B cell (primary cell): ENCODE data around the gene WIPI1. TPM values are rescaled to one million over a fixed set of nuclear protein-coding genes. Genes with fewer than 3 reads are reported as not detected.

Experiments
- ATAC-seq: fragments of 200-7000 bp; cut with Tn5 transposase; one replicate; pipeline ENCODE4 v1.10.0; 2021; ENCODE audit warnings: low read depth, mild to moderate bottlenecking, moderate number of reproducible peaks, moderate library complexity
- CTCF ChIA-PET: fragments of 350-600 bp; sonication (Branson Sonifier 250); formaldehyde crosslinking; loops from one replicate; lab custom pipeline; 2021; ENCODE audit warnings: antibody characterized with exemption, inconsistent platforms; lab: Charles Lee
- POLR2A ChIA-PET: fragments of 350-600 bp; sonication (Branson Sonifier 250); formaldehyde crosslinking; loops from one replicate; lab custom pipeline; 2021; ENCODE audit warnings: antibody characterized with exemption; lab: Charles Lee
- DNase-seq: peaks from one replicate; pipeline ENCODE4 v3.0.0; 2013
- H2AFZ ChIP-seq: 2 replicates; pipeline ENCODE4 v1.6.1; 2012; ENCODE audit warnings: mild to moderate bottlenecking, low read depth, low read length; ENCODE audit not compliant: insufficient read depth, poor library complexity, severe bottlenecking
- H3K27ac ChIP-seq, 2 donors: 1 replicate in 1 of 2; 2 replicates in 1 of 2; pipeline ENCODE4 v1.5.1; 2012 to 2013; ENCODE audit warnings: low read length in 2 of 2, mild to moderate bottlenecking in 2 of 2, moderate library complexity in 1 of 2
- H3K27me3 ChIP-seq, 4 experiments: fragments of 200-600 bp in 1 of 4; sonication (generic) in 1 of 4; replicated peaks in 1 of 4; 1 replicate in 2 of 4; 2 replicates in 2 of 4; pipeline versions ENCODE4 v1.6.1 to v1.7.0; 2013 to 2016; ENCODE audit warnings: low read length in 3 of 4, mild to moderate bottlenecking in 2 of 4, mixed read lengths in 1 of 4, moderate library complexity in 1 of 4; ENCODE audit not compliant: insufficient read depth in 4 of 4, control insufficient read depth in 3 of 4; ENCODE audit errors: control extremely low read depth in 1 of 4
- H3K36me3 ChIP-seq, 2 experiments: replicated peaks in 1 of 2; 1 replicate in 1 of 2; 2 replicates in 1 of 2; pipeline versions ENCODE4 v1.6.1 to v1.7.1; 2013; ENCODE audit warnings: low read length in 1 of 2; ENCODE audit not compliant: insufficient read depth in 2 of 2, control insufficient read depth in 1 of 2; ENCODE audit errors: control extremely low read depth in 1 of 2, extremely low read depth in 1 of 2
- H3K4me1 ChIP-seq, 2 donors: fragments of 200-600 bp in 1 of 2; sonication (generic) in 1 of 2; 1 replicate in 1 of 2; 2 replicates in 1 of 2; pipeline versions ENCODE4 v1.5.1 to v1.6.1; 2013 to 2017; ENCODE audit warnings: low read length in 2 of 2; ENCODE audit not compliant: control insufficient read depth in 2 of 2, insufficient read depth in 2 of 2
- H3K4me2 ChIP-seq: replicated peaks from 2 replicates; pipeline ENCODE3; 2012; ENCODE audit warnings: mild to moderate bottlenecking, low read depth, low read length; ENCODE audit not compliant: poor library complexity, severe bottlenecking
- H3K4me3 ChIP-seq, 5 experiments: fragments of 200-600 bp in 1 of 5; sonication (generic) in 1 of 5; 1 replicate in 3 of 5; 2 replicates in 2 of 5; pipeline versions ENCODE4 v1.5.1 to v1.7.0; 2011 to 2016; ENCODE audit warnings: low read length in 4 of 5, mild to moderate bottlenecking in 4 of 5, low read depth in 2 of 5, control low read depth in 1 of 5, moderate library complexity in 1 of 5; ENCODE audit not compliant: insufficient read depth in 1 of 5; ENCODE audit errors: control extremely low read depth in 1 of 5, extremely low read depth in 1 of 5
- H3K79me2 ChIP-seq: fragments of 200-600 bp; sonication (generic); one replicate; pipeline ENCODE4 v1.6.0; 2016; ENCODE audit warnings: low read length; ENCODE audit not compliant: control insufficient read depth, insufficient read depth
- H3K9ac ChIP-seq: fragments of 200-600 bp; sonication (generic); 2 replicates; pipeline ENCODE4 v1.6.1; 2017; ENCODE audit warnings: mild to moderate bottlenecking, low read length, moderate library complexity
- H3K9me3 ChIP-seq, 3 donors: one replicate each; pipeline versions ENCODE4 v1.6.1 to v1.7.1; 2013; ENCODE audit warnings: low read length in 2 of 3; ENCODE audit not compliant: control insufficient read depth in 2 of 3, insufficient read depth in 1 of 3; ENCODE audit errors: control extremely low read depth in 1 of 3
- H4K20me1 ChIP-seq: 2 replicates; pipeline ENCODE4 v1.6.0; 2012; ENCODE audit warnings: mild to moderate bottlenecking, low read length; ENCODE audit not compliant: insufficient read depth, control insufficient read depth, poor library complexity, severe bottlenecking
- H3K27ac Mint-ChIP-seq: one replicate; pipeline ENCODE4 v1.8.0; 2021; ENCODE audit warnings: mixed read lengths
- H3K27me3 Mint-ChIP-seq: one replicate; pipeline ENCODE4 v1.8.0; 2021; ENCODE audit warnings: mixed read lengths
- H3K4me1 Mint-ChIP-seq: one replicate; pipeline ENCODE4 v1.8.0; 2021; ENCODE audit warnings: mixed read lengths
- H3K4me3 Mint-ChIP-seq: one replicate; pipeline ENCODE4 v1.8.0; 2021; ENCODE audit warnings: mixed read lengths
- H3K9me3 Mint-ChIP-seq: one replicate; pipeline ENCODE4 v1.8.0; 2022; ENCODE audit warnings: mixed read lengths; ENCODE audit not compliant: insufficient read depth
- EZH2 ChIP-seq: IDR thresholded peaks from 2 replicates; pipeline ENCODE4 v1.6.1; 2012; ENCODE audit warnings: borderline replicate concordance, low read depth, mild to moderate bottlenecking, moderate library complexity, low read length; ENCODE audit not compliant: insufficient read depth, poor library complexity, severe bottlenecking
- WGBS: methylation state at CpG from one replicate; pipeline ENCODE4 v1.1.5; 2013; ENCODE audit warnings: missing lambda C conversion rate; ENCODE audit not compliant: insufficient coverage; 5-methylcytosine and 5-hydroxymethylcytosine counted together
- intact Hi-C: fragments of 100-400 bp; cut with micrococcal nuclease; formaldehyde crosslinking; loops from one replicate; pipeline ENCODE4 v1.10.0; 2022
- polyA plus RNA-seq: library from polyadenylated mRNA; depleted of rRNA; stranded (reverse); fragments of >200 nt; gene quantifications from 2 replicates; pipeline ENCODE4 v1.2.3, GENCODE V29; 2012
- total RNA-seq, 2 donors: library from RNA; stranded (reverse); fragments of 120-200 nt in 1 of 2; gene quantifications; 1 replicate in 1 of 2; 2 replicates in 1 of 2; pipeline versions ENCODE4 v1.2.3 to v1.2.4, GENCODE V29; 2013 to 2022
- TF ChIP-seq, protein P1 (sequence below): fragments of 200-600 bp; IDR thresholded peaks from one replicate; pipeline ENCODE4 v1.8.0; 2022; ENCODE audit warnings: antibody characterized with exemption, mild to moderate bottlenecking

WIPI1 gene
- total and polyA plus RNA-seq, 2 donors (not counting 1 experiment from before 2014, with no cell fraction given): 6.0 to 14.7 TPM

DNA sequence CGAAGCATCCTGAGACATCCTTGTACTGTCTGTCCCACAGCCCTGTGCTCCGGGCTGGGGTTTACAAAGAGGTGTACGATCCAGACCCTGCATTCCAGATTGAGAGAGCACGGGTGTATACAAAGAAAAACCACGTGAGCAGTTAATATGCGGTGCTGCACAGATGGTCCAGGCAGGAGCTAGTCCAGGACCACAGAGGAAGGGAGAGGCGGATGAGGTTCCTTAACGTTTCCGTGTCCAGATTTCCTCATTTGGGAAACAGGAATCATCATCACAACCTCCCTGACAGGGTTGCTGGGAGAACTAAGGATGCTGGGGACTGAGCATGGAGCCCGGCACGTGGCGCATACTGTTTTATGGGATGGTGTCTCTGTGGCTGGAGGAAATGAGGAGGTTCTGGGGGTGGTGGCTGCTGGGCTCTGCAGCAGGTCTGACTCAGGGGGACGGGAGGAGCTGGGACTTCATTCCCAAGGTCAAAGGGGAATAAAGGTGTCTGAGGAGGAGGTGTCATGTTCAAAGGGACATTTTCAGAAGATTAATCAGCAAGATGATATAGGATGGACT lies 26.2 kb downstream of the WIPI1 start:
- ChIA-PET POLR2A (no interaction called here), CTCF (interaction anchor here (1.0 to 7.6 kb wide), 5 partner anchors 14 to 258 kb away, joined by 3 to 43 read pairs (median 3); no protein-coding TSS in a partner anchor)
- DNase-seq (no peak), ATAC-seq (no peak)
- intact Hi-C loops: loop anchor here (1.0 to 10.0 kb wide), 2 partner anchors 136 to 168 kb away; partner anchors contain the start of genes ARSG and SLC16A6
- Histone ChIP-seq H3K4me3 (no peak overlapping the region), H3K79me2 (no peaks in the 10 kb centered on the region), H3K27ac (no peak overlapping the region), H4K20me1 (no peaks in the 10 kb centered on the region), H3K9ac (no peak overlapping the region), H3K4me1 (peaks cover 2% of the 10 kb centered on the region in 2 donors), H3K27me3 (no peaks in the 10 kb centered on the region), H3K4me2 (no peak overlapping the region), H2AFZ (no peak overlapping the region), H3K9me3 (no peaks in the 10 kb centered on the region), H3K36me3 (peaks cover 0 to 3% of the 10 kb centered on the region in 2 experiments)
- H3K27ac Mint-ChIP-seq: no peak overlapping the region
- WGBS: 89% methylated on average over 10 of the region's 13 CpGs
- TF ChIP-seq, protein P1, sequence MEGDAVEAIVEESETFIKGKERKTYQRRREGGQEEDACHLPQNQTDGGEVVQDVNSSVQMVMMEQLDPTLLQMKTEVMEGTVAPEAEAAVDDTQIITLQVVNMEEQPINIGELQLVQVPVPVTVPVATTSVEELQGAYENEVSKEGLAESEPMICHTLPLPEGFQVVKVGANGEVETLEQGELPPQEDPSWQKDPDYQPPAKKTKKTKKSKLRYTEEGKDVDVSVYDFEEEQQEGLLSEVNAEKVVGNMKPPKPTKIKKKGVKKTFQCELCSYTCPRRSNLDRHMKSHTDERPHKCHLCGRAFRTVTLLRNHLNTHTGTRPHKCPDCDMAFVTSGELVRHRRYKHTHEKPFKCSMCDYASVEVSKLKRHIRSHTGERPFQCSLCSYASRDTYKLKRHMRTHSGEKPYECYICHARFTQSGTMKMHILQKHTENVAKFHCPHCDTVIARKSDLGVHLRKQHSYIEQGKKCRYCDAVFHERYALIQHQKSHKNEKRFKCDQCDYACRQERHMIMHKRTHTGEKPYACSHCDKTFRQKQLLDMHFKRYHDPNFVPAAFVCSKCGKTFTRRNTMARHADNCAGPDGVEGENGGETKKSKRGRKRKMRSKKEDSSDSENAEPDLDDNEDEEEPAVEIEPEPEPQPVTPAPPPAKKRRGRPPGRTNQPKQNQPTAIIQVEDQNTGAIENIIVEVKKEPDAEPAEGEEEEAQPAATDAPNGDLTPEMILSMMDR: no peak
- no peak for TF ChIP-seq EZH2
- no peaks in the 10 kb centered on the region for H3K27me3 Mint-ChIP-seq
- H3K9me3 Mint-ChIP-seq: no peaks in the 10 kb centered on the region
- peaks cover 4% of the 10 kb centered on the region for H3K4me1 Mint-ChIP-seq
- no peak overlapping the region for H3K4me3 Mint-ChIP-seq

DNA sequence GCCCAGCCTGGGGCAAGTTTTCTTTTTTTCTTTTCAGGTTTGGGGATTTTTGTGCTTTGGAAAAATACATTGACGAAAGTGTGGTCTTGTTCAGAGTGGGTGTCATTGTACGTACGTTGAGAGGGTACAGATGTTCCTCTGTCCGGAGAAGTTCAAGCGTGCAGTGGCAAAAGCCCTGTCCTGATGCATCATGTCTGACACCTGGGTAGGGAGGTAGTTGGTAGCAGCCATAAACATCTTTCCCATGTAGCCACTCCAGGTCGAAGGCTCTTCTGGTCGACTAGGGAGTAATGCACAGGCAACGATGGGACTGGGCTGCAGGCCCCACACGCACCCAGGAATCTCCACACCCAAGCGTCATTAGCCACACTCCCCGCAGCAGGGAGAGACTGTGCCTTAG lies 27.4 kb downstream of the WIPI1 start:
- no peaks in the 10 kb centered on the region for H3K27me3 Mint-ChIP-seq
- Histone ChIP-seq H3K27ac (no peak overlapping the region), H3K79me2 (no peaks in the 10 kb centered on the region), H3K4me3 (no peak overlapping the region), H2AFZ (no peak overlapping the region), H4K20me1 (no peaks in the 10 kb centered on the region), H3K27me3 (no peaks in the 10 kb centered on the region), H3K9ac (no peak overlapping the region), H3K4me1 (no peaks in the 10 kb centered on the region), H3K4me2 (no peak overlapping the region), H3K9me3 (no peaks in the 10 kb centered on the region), H3K36me3 (peaks cover 0 to 3% of the 10 kb centered on the region in 2 experiments)
- WGBS: 100% methylated on average over 10 of the region's 11 CpGs
- no peak for DNase-seq
- H3K4me1 Mint-ChIP-seq: peaks cover 2% of the 10 kb centered on the region
- H3K9me3 Mint-ChIP-seq: no peaks in the 10 kb centered on the region
- POLR2A ChIA-PET: no interaction called here
- intact Hi-C loops: loop anchor here (10.0 kb wide), 1 partner anchor 135 kb away; the partner anchor contains the start of genes ARSG and SLC16A6
- no peak overlapping the region for H3K27ac Mint-ChIP-seq
- TF ChIP-seq EZH2: no peak
- TF ChIP-seq, protein P1: no peak
- H3K4me3 Mint-ChIP-seq: no peak overlapping the region
- CTCF ChIA-PET: interaction anchor here (1.0 kb wide), 1 partner anchor 15 kb away, joined by 3 read pairs; no protein-coding TSS in a partner anchor
- no peak for ATAC-seq
